Activated CD8-positive, alpha-beta memory T cell treated with anti-CD3 and anti-CD28 coated beads for 36 hours (primary cell): Measurements from ENCODE around the gene EFNA3. TPM values are rescaled to one million over a fixed set of nuclear protein-coding genes. Genes with fewer than 3 reads are reported as not detected.
"Not testable (repeated sequence)": the region's sequence is repeated elsewhere in the genome, so short reads cannot be mapped to it uniquely, and the experiment has no call there.

Experiments used
- CTCF ChIA-PET: fragments of 350-600 bp; sonication (Branson Sonifier 250); formaldehyde crosslinking; loops from one replicate; lab custom pipeline; 2021; ENCODE audit warnings: antibody characterized with exemption; lab: Charles Lee
- POLR2A ChIA-PET: fragments of 350-600 bp; sonication (Branson Sonifier 250); formaldehyde crosslinking; loops from one replicate; lab custom pipeline; 2021; ENCODE audit warnings: antibody characterized with exemption; lab: Charles Lee
- total RNA-seq, 2 experiments: library from RNA; stranded (reverse); gene quantifications; one replicate each; pipeline ENCODE4 v1.2.3, GENCODE V29; 2021

Gene EFNA3
- total RNA-seq, 2 experiments from 2014 or later: 3.1 to 3.5 TPM

DNA sequence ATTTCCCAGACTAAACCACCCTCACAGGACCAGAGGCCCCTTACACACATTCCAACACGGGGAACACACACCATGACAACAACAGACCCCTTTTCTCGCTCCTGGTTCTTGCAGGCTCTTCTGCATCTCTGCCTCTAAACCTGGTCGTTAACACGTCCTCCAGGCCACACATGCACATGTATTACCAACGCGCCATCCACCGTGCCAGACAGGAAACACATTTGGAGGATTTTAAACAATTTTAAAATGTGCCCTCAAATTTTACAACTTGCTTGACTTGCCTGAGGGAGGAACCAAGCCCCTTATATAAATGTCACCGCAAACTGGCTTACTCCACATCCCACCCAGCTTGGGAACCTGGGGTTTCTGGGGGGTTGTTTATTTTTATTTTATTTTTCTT is 32.2 kb downstream of the EFNA3 start:
- CTCF ChIA-PET: no interaction called here

DNA sequence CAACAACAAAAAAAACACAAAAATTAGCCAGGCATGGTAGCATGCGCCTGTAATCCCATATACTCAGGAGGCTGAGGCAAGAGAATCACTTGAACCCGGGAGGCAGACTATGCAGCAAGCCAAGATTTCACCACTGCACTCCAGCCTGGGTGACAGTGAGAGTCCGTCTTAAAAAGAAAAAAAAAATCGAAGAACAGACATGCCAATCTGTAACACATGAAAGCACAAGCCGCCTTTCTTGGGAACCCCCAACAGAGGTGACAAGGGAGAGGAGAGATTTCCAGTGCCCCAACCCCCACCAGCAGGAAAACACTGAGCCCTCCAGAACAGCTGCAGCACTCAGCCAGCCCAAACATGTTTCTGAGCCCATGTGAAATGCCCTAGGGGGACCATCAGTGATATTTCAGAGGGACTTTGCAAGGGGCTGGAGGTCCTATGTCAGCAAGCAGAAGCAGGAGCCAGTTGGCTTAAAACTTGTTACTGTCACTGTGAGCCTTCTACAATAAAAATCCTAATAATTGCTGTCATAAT is 34.9 kb downstream of the EFNA3 start:
- CTCF ChIA-PET: interaction anchor here (0.7 to 2.2 kb wide), 3 partner anchors 22 to 54 kb away, joined by 3 to 6 read pairs (median 3); no protein-coding TSS in a partner anchor

More for the DNA sequence above, 32.2 kb downstream of the EFNA3 start:
- POLR2A ChIA-PET: no interaction called here

GRCh38 chr1:155116113-155116764 is 37.6 kb downstream of the EFNA3 start:
- POLR2A ChIA-PET: no interaction called here

More for the DNA sequence above, 34.9 kb downstream of the EFNA3 start:
- POLR2A ChIA-PET: no interaction called here

GRCh38 chr1:155117610-155118009 is 39.0 kb downstream of the EFNA3 start:
- POLR2A ChIA-PET: no interaction called here
- CTCF ChIA-PET: no interaction called here

More at GRCh38 chr1:155116113-155116764, 37.6 kb downstream of the EFNA3 start:
- CTCF ChIA-PET: interaction anchor here (0.5 to 1.3 kb wide), 3 partner anchors 25 to 226 kb away, joined by 3 to 6 read pairs (median 4); no protein-coding TSS in a partner anchor

DNA sequence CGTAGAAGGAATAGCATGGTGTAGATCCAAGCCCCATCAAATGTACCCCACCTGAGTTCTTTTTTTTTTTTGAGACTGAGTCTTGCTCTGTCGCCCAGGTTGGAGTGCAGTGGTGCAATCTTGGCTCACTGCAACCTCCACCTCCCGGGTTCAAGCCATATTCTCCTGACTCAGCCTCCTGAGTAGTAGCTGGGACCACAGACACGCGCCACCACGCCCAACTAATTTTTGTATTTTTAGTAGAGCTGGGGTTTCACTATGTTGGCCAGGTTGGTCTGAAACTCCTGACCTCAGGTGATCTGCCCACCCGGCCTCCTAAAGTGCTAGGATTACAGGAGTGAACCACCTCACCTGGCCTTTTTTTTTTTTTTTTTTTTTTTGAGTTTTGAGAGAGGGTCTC is 39.5 kb downstream of the EFNA3 start:
- CTCF ChIA-PET, POLR2A ChIA-PET: not testable (repeated sequence)

- ChIA-PET CTCF (interaction anchor here (1.5 kb wide), 1 partner anchor 29 kb away, joined by 6 read pairs; no protein-coding TSS in a partner anchor), POLR2A (no interaction called here)
These were observed 41.6 kb downstream of the EFNA3 start for GRCh38 chr1:155120253-155120652.

- CTCF ChIA-PET: interaction anchor here (1.1 to 1.5 kb wide), 2 partner anchors 12 to 30 kb away, joined by 3 to 6 read pairs; no protein-coding TSS in a partner anchor
These were observed 42.6 kb downstream of the EFNA3 start for GRCh38 chr1:155121249-155121648.

DNA sequence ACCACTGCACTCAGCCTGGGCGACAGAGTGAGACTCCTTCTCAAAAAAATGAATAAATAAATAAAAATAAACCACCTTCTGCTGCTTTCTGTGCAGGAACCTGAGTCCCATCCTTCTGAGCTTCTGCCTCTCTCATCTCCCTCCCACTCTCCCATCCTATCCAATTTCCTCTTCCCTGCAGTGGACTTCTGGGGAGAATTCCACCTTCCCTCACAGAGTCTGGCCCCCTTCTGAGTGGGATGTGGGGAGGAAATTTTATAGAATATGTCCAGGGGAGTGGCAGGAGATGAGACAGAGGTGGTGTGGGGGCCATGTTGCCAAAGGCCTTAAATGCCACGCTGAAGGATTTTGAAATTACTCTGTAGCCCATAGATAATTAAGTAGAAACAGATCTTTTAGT is 43.7 kb downstream of the EFNA3 start:
- POLR2A ChIA-PET: interaction anchor here (1.0 kb wide), 1 partner anchor 928 kb away, joined by 3 read pairs; no protein-coding TSS in a partner anchor
- CTCF ChIA-PET: interaction anchor here (1.2 kb wide), 1 partner anchor 46 kb away, joined by 4 read pairs; no protein-coding TSS in a partner anchor

More at GRCh38 chr1:155121249-155121648, 42.6 kb downstream of the EFNA3 start:
- POLR2A ChIA-PET: no interaction called here

GRCh38 chr1:155123801-155124200 is 45.2 kb downstream of the EFNA3 start:
- CTCF ChIA-PET: interaction anchor here (0.7 to 2.5 kb wide), 2 partner anchors 44 to 370 kb away, joined by 4 to 9 read pairs; no protein-coding TSS in a partner anchor
- POLR2A ChIA-PET: no interaction called here

DNA sequence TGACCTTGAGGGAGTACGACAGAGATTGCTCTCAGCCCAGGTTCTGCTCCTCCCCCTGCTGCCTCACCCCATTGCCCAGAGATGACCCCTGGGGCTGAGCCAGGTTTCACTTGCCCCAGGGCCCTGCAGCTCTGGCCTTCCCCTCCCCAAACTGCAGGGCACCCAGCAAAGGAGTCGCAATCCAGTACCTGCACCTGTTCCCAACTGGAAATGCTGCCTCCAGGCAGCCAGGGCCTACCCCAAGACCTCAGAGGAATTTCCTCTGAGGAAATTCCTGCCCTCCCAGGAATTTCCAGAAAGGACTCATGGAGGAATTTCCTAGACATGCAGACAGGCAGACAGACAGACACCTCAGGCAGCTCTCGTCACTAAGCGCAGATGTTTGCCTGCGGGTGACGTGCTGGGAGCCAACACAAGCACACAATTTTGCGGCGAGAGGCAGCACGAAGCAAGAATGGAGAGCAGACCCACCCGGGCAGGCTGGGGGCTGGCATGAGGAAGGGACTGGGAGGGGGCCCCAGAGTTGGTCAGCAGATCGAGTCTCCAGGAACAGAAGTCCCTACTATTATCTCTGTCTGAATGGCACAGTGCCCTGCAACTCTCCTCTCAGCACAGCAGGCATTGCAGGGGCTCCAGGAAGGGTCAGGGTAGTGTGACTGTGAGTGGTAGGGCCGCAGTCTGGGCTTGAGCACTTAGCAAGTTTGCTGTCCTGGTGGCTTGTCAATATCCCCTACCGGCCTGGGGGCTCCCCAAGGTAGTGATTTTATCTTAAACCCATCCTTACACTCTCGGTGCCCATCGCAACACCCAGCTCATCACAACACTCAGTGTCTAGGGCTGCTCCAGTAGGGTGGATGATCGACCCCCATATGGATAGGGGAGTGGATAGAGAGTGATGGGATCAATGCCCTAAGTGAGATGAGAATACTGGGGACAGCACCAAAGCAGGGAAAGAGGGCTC is 46.1 kb downstream of the EFNA3 start:
- ChIA-PET CTCF (interaction anchor here (1.0 to 2.5 kb wide), 5 partner anchors 33 to 259 kb away, joined by 4 to 9 read pairs (median 4); partner anchors contain the start of gene KRTCAP2), POLR2A (no interaction called here)

- CTCF ChIA-PET: interaction anchor here (1.0 to 2.5 kb wide), 5 partner anchors 34 to 260 kb away, joined by 4 to 9 read pairs (median 4); partner anchors contain the start of gene KRTCAP2
These were observed 46.9 kb downstream of the EFNA3 start for GRCh38 chr1:155125511-155125945.

GRCh38 chr1:155125946-155126555 is 47.4 kb downstream of the EFNA3 start:
- POLR2A ChIA-PET: no interaction called here
- CTCF ChIA-PET: interaction anchor here (1.0 to 2.5 kb wide), 5 partner anchors 35 to 260 kb away, joined by 4 to 9 read pairs (median 4); partner anchors contain the start of gene KRTCAP2

More at GRCh38 chr1:155125511-155125945, 46.9 kb downstream of the EFNA3 start:
- POLR2A ChIA-PET: no interaction called here

- ChIA-PET POLR2A (no interaction called here), CTCF (interaction anchor here (1.6 to 4.4 kb wide), 2 partner anchors 35 to 41 kb away, joined by 4 to 14 read pairs; no protein-coding TSS in a partner anchor)
These were observed 48.0 kb downstream of the EFNA3 start for GRCh38 chr1:155126556-155127104.

GRCh38 chr1:155127105-155127966 is 48.7 kb downstream of the EFNA3 start, which contains the start of gene EFNA1:
Gene EFNA1 (plus strand): TSS chr1:155127876. CDS start chr1:155127978, 102 bp downstream.
- CTCF ChIA-PET: interaction anchor here (2.5 to 4.4 kb wide), 2 partner anchors 36 to 40 kb away, joined by 8 to 14 read pairs; no protein-coding TSS in a partner anchor
- POLR2A ChIA-PET: no interaction called here

DNA sequence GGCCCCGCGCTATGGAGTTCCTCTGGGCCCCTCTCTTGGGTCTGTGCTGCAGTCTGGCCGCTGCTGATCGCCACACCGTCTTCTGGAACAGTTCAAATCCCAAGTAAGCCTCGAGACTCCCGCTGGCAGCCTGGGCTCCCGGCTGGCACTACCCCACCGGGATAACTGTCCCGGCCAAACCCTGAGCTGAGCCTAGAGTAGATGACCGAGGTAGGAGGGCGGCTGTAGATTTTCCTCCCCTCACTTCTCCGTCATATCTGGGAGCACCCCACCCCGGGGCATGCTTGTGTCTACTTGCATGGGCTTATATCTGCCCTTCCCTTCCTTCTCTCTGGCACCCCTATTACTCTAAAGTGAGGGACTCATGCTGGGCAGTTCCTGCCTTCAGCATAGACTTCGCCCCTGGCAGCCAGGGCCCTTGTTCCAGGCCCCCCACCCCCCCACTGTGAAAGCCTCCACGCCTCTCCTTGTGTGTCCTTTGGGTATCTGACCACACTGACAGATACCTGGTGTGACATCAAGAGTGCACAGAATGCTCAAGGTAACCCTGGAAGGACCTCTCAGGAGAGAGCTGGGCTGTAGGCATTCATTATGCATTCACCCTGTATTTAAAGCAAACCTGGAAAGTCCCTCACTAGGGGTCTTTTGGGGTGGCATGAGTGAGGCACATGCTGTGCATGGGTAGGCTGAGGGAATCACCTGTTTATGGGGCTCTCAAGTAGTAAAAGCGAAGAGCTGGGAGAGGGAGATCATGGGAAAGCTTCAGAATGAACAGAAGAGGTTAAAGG is 49.5 kb downstream of the EFNA3 start:
- ChIA-PET CTCF (interaction anchor here (1.0 to 4.4 kb wide), 4 partner anchors 36 to 45 kb away, joined by 3 to 14 read pairs (median 6); partner anchors contain the start of gene KRTCAP2), POLR2A (no interaction called here)
